ENCODE data around the gene HSPA4L. TPM values are rescaled to one million over a fixed set of nuclear protein-coding genes. Genes with fewer than 3 reads are reported as not detected.

HSPA4L gene
- not detected for total RNA-seq
- total RNA-seq (2013): 0.09 TPM

DNA sequence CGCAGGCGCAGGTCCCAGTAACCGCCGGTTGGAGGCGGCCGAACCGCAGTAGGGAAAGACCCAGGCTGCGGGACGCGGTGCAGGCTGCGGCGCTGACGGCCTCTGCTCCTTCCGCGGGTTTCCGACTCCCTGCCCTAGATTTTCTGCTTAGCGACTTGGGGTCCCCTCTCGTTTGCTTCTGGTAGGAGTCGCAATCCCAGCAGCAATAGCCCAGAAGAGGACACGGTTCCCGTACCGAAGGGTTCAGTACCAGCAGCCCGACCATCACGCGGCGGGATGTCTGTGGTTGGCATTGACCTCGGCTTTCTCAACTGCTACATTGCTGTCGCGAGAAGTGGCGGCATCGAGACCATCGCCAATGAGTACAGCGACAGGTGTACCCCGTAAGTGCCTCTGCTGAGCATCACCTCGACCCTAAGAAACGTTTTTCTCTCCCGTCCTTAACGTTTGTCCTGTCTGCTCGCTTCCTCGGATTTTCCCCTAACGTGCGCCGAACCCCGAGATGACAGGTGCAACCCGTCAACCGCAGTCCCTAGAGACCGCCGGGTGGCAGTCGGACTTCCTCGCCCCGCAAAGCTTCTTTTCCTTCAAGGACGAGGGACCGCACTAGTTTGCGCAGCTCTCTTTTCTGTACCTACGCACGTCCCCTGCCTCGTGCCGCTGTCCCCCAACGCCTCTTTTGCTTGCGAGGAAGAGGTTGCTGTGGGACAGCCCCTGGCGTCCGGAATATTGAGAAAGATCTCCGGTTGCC lies at the start of gene HSPA4L:
Gene HSPA4L (plus strand): TSS at position 48 of the 751 bp plus-strand sequence. CDS start 229 bp downstream, at position 277.
- H3K36me3 Mint-ChIP-seq: peaks cover 7% of the 10 kb centered on the region
- Histone ChIP-seq H3K4me3 (ENCODE audit: low read length) (peak within 1 kb of the TSS; percentile 35), H3K27ac (ENCODE audit: low read length) (no peak within 1 kb of the TSS), H3K36me3 (ENCODE audit: control insufficient read depth, insufficient read depth, low read length) (no peaks in the 10 kb centered on the region), H3K4me1 (ENCODE audit: control insufficient read depth, insufficient read depth, low read length) (peaks cover 20% of the 10 kb centered on the region), H3K27me3 (ENCODE audit: control insufficient read depth, insufficient read depth, low read length) (peaks cover 24% of the 10 kb centered on the region), H3K9me3 (ENCODE audit: control insufficient read depth, insufficient read depth, low read length) (no peaks in the 10 kb centered on the region)
- peak within 1 kb of the TSS; percentile 92 for H3K4me3 Mint-ChIP-seq
- TF ChIP-seq, protein P1, sequence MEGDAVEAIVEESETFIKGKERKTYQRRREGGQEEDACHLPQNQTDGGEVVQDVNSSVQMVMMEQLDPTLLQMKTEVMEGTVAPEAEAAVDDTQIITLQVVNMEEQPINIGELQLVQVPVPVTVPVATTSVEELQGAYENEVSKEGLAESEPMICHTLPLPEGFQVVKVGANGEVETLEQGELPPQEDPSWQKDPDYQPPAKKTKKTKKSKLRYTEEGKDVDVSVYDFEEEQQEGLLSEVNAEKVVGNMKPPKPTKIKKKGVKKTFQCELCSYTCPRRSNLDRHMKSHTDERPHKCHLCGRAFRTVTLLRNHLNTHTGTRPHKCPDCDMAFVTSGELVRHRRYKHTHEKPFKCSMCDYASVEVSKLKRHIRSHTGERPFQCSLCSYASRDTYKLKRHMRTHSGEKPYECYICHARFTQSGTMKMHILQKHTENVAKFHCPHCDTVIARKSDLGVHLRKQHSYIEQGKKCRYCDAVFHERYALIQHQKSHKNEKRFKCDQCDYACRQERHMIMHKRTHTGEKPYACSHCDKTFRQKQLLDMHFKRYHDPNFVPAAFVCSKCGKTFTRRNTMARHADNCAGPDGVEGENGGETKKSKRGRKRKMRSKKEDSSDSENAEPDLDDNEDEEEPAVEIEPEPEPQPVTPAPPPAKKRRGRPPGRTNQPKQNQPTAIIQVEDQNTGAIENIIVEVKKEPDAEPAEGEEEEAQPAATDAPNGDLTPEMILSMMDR (IDR thresholded peaks at IDR 0.05): no peak
- peak; percentile 62 to 76 (median 69) for ATAC-seq
- WGBS (ENCODE audit: insufficient coverage): under 1% methylated on average over 63 of the region's 63 CpGs
- DNase-seq: peak; percentile 16 to 54
- H3K27ac Mint-ChIP-seq: peak within 1 kb of the TSS; percentile 50 to 78
- peaks cover 51 to 62% of the 10 kb centered on the region in 2 donors for H3K27me3 Mint-ChIP-seq (ENCODE audit: low read depth in 2 of 2)
- peaks cover 2 to 3% of the 10 kb centered on the region in 2 donors for H3K9me3 Mint-ChIP-seq
- intact Hi-C loops (cut with micrococcal nuclease): no loop called here
- H3K4me1 Mint-ChIP-seq: peaks cover 12 to 13% of the 10 kb centered on the region in 2 donors

GRCh38 chr4:127732623-127733328 lies 49.3 kb upstream of the HSPA4L start:
- 16% methylated on average over 5 of the region's 8 CpGs for WGBS (ENCODE audit: insufficient coverage)
- H3K9me3 ChIP-seq (ENCODE audit: control insufficient read depth, insufficient read depth, low read length): no peaks in the 10 kb centered on the region
- H3K27me3 Mint-ChIP-seq (ENCODE audit: low read depth in 2 of 2): peaks cover 0 to 2% of the 10 kb centered on the region in 2 donors
- H3K27me3 ChIP-seq (ENCODE audit: control insufficient read depth, insufficient read depth, low read length): no peaks in the 10 kb centered on the region
- ATAC-seq: no peak
- no peak overlapping the region for H3K4me3 ChIP-seq (ENCODE audit: low read length)
- no peak overlapping the region for H3K4me3 Mint-ChIP-seq
- no peaks in the 10 kb centered on the region for H3K4me1 Mint-ChIP-seq
- no peak overlapping the region for H3K27ac ChIP-seq (ENCODE audit: low read length)
- no peaks in the 10 kb centered on the region for H3K4me1 ChIP-seq (ENCODE audit: control insufficient read depth, insufficient read depth, low read length)
- no peaks in the 10 kb centered on the region for H3K36me3 Mint-ChIP-seq
- H3K36me3 ChIP-seq (ENCODE audit: control insufficient read depth, insufficient read depth, low read length): no peaks in the 10 kb centered on the region
- DNase-seq: peak in 1 of 2 donors; percentile 17
- TF ChIP-seq, protein P1 (IDR thresholded peaks at IDR 0.05): no peak
- intact Hi-C loops (cut with micrococcal nuclease): no loop called here
- H3K27ac Mint-ChIP-seq: no peak overlapping the region
- H3K9me3 Mint-ChIP-seq: no peaks in the 10 kb centered on the region

DNA sequence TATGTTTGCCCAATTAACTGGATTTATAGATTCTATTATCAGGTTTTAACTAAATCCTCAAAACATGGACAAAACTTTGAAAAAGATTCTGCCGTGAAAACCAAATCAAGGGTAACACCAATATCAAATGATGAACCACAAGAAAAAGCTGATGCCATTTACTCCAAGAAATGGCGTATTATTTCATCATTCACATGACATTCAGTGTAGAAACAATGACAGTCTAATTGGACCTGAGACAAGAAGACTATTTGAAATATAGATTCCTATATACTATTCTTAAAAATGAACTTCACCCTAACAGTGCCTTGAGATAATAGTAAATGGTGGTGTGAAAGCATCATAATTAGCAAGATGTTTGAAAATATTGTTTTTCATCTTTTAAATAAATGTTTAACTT lies 47.1 kb upstream of the HSPA4L start:
- H3K27ac ChIP-seq (ENCODE audit: low read length): no peak overlapping the region
- no peak for ATAC-seq
- H3K4me1 ChIP-seq (ENCODE audit: control insufficient read depth, insufficient read depth, low read length): no peaks in the 10 kb centered on the region
- TF ChIP-seq, protein P1 (IDR thresholded peaks at IDR 0.05): no peak
- no peak for DNase-seq
- Mint-ChIP-seq H3K36me3 (no peaks in the 10 kb centered on the region), H3K4me1 (no peaks in the 10 kb centered on the region), H3K27me3 (ENCODE audit: low read depth in 2 of 2) (peaks cover 0 to 2% of the 10 kb centered on the region in 2 donors), H3K27ac (no peak overlapping the region), H3K4me3 (no peak overlapping the region), H3K9me3 (peaks cover 0 to 1% of the 10 kb centered on the region in 2 donors)
- no peak overlapping the region for H3K4me3 ChIP-seq (ENCODE audit: low read length)
- no peaks in the 10 kb centered on the region for H3K27me3 ChIP-seq (ENCODE audit: control insufficient read depth, insufficient read depth, low read length)
- WGBS (ENCODE audit: insufficient coverage): 100% methylated on average over 1 of the region's 2 CpGs
- no peaks in the 10 kb centered on the region for H3K36me3 ChIP-seq (ENCODE audit: control insufficient read depth, insufficient read depth, low read length)
- intact Hi-C loops (cut with micrococcal nuclease): no loop called here
- H3K9me3 ChIP-seq (ENCODE audit: control insufficient read depth, insufficient read depth, low read length): no peaks in the 10 kb centered on the region
